ENCODE measurements around the gene APOBEC2. TPM values are rescaled to one million over a fixed set of nuclear protein-coding genes. Genes with fewer than 3 reads are reported as not detected.
"Not testable (repeated sequence)": the region's sequence is repeated elsewhere in the genome, so short reads cannot be mapped to it uniquely, and the experiment has no call there.

The APOBEC2 gene
- total RNA-seq, 3 donors from 2014 or later, result not detected

- H3K36me3 ChIP-seq (ENCODE audit: low read depth), result no peaks in the 10 kb centered on the region
- TF ChIP-seq CTCF (IDR thresholded peaks at IDR 0.05), result no peak
- H3K4me3 ChIP-seq, result no peak overlapping the region
- H3K9me3 ChIP-seq, result no peaks in the 10 kb centered on the region
- intact Hi-C loops (cut with DNase I, micrococcal nuclease), result no loop called here
- no peak for DNase-seq
- no peak for ATAC-seq
- H3K4me1 ChIP-seq (ENCODE audit: low read depth), result no peaks in the 10 kb centered on the region
Observed at GRCh38 chr6:41013466-41014153, 39.4 kb upstream of the APOBEC2 start.

GRCh38 chr6:41014780-41015179, 38.2 kb upstream of the APOBEC2 start:
- no peak for ATAC-seq
- no peak for TF ChIP-seq CTCF (IDR thresholded peaks at IDR 0.05)
- intact Hi-C loops (cut with DNase I, micrococcal nuclease), result no loop called here
- no peaks in the 10 kb centered on the region for H3K36me3 ChIP-seq (ENCODE audit: low read depth)
- no peak overlapping the region for H3K4me3 ChIP-seq
- H3K9me3 ChIP-seq, result no peaks in the 10 kb centered on the region
- H3K4me1 ChIP-seq (ENCODE audit: low read depth), result no peaks in the 10 kb centered on the region
- no peak for DNase-seq

GRCh38 chr6:41015860-41016259, 37.1 kb upstream of the APOBEC2 start:
- H3K9me3 ChIP-seq; intact Hi-C loops (cut with DNase I, micrococcal nuclease); H3K4me1 ChIP-seq (ENCODE audit: low read depth); H3K4me3 ChIP-seq; H3K36me3 ChIP-seq (ENCODE audit: low read depth); DNase-seq; ATAC-seq: not testable (repeated sequence)

- no peak for DNase-seq
- Histone ChIP-seq H3K4me3 (no peak overlapping the region), H3K36me3 (ENCODE audit: low read depth) (no peaks in the 10 kb centered on the region), H3K4me1 (ENCODE audit: low read depth) (no peaks in the 10 kb centered on the region), H3K9me3 (no peaks in the 10 kb centered on the region)
- no peak for ATAC-seq
- no peak for TF ChIP-seq CTCF (IDR thresholded peaks at IDR 0.05)
- intact Hi-C loops (cut with DNase I, micrococcal nuclease), result no loop called here
Observed at GRCh38 chr6:41017663-41018062, 35.3 kb upstream of the APOBEC2 start.

- intact Hi-C loops (cut with DNase I, micrococcal nuclease), result loop anchor here in 1 of 2 donors (10.0 kb wide), 1 partner anchor 127 kb away; no protein-coding TSS in a partner anchor
- Histone ChIP-seq H3K4me1 (ENCODE audit: low read depth) (no peaks in the 10 kb centered on the region), H3K4me3 (no peak overlapping the region), H3K36me3 (ENCODE audit: low read depth) (no peaks in the 10 kb centered on the region), H3K9me3 (no peaks in the 10 kb centered on the region)
- DNase-seq (no peak), ATAC-seq (no peak)
- no peak for TF ChIP-seq CTCF (IDR thresholded peaks at IDR 0.05)
Observed at GRCh38 chr6:41021832-41022231, 31.2 kb upstream of the APOBEC2 start.

- peak in 1 of 3 donors; percentile 33 for DNase-seq
- Histone ChIP-seq H3K4me1 (ENCODE audit: low read depth) (no peaks in the 10 kb centered on the region), H3K9me3 (no peaks in the 10 kb centered on the region), H3K4me3 (no peak overlapping the region), H3K36me3 (ENCODE audit: low read depth) (no peaks in the 10 kb centered on the region)
- no peak for TF ChIP-seq CTCF (IDR thresholded peaks at IDR 0.05)
- intact Hi-C loops (cut with DNase I, micrococcal nuclease), result loop anchor here in 1 of 2 donors (10.0 kb wide), 1 partner anchor 127 kb away; no protein-coding TSS in a partner anchor
- ATAC-seq, result no peak
Observed at GRCh38 chr6:41022294-41022693, 30.7 kb upstream of the APOBEC2 start.

Measured in mucosa of descending colon (tissue), 3 donors.